Medulla oblongata (tissue), 1 donor: ENCODE results near the gene KCNA2.

Experiments
- DNase-seq: peaks from one replicate; pipeline ENCODE4 v3.0.0-alpha.2; 2015; ENCODE audit errors: extremely low spot score

The KCNA2 gene

GRCh38 chr1:110605901-110606656 is at the start of gene KCNA2:
Gene KCNA2, minus strand, starts transcription at chr1:110606358. Its CDS starts 1,576 bp downstream, at chr1:110604782.
- DNase-seq, result peak; percentile 78

DNA sequence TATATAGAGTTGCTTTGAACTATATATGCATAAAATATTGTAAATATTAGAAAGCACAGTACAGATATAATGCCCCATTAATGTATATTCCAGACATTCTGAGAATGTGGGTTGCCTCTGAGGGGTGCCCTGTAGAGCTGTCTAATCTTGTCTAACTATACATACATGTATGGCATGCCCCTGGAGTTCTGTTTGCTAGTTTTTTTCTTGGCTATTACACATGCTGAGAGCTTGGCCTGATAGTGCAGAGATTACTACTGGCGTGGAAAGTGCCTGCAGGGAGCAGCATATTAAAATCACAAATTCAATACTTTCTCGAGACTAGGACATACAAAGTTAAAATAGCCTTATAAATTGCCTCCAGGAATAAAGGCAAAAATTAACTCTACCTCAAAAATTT is 44.5 kb upstream of the KCNA2 start:
- no peak for DNase-seq

GRCh38 chr1:110648417-110648816 is 42.3 kb upstream of the KCNA2 start:
- no peak for DNase-seq

DNA sequence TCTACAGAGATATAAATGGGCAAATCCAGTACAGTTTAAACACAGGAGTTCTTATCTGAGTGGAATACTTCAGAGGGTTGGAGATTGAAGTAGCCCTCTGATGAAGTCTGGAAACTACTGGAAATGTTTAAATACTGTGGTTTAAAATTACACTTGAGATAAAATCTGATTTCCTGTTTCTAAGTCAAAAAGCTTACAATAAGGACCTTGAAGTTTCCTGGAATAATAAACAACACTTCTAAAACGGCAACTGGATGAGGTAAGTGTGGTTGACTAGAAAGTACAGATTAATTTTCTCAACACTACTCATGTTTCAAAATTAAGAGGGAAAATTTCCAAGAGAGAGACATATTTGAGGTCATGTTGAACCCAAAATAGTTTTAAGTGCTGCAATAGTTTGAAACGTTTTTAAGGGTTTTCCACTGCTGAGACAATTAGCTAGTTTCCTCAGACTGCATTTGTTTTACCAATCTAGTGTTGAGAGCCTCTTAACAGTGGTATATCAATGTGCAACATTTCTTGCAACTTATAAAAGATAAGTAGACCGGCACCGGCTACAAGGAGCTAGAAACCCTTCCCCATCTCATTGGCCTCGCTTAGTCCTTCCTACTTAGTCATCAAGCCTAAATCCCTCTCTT is 41.2 kb upstream of the KCNA2 start:
- no peak for DNase-seq

DNA sequence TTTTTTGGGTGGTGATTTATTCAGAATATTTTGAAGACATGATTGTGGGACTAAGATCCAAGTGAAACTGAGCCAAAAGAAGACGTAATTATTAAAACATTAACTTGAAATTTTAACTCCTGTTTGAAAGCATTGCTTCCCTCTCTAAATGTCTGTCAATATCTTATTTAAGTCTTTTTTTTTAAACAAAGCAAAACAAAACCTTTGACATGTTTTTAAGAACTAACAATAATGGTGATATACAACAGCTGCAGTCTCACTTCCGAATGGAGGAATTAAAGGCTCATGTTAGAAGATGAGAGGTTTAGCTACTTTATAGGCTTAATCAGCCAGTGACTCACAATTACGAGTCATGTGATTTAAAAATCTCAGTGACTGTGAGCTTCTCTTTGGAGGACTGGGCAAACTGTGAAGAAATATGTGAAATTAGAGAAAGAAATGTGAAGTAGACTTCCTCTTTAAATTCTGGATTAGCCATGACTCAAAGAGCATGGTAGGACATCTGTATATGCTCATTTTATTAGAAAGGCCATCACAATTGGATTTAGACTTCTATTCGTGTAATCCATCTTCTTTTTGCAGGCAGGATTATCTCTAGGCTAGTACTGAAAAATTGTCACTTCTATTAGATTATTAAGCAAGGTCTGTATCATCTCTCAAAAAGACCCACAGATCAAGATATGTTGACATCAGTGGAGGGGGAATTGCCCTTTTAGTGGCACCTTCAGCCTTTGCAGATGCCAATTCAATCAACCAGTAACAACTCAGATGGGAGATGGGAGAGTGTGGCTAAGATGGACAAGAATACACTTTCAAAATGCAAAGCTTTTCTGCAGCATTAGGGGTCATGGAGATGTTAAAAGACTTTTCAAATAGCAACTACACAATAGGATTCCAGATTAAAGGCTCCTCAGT is 39.9 kb upstream of the KCNA2 start:
- no peak for DNase-seq

DNA sequence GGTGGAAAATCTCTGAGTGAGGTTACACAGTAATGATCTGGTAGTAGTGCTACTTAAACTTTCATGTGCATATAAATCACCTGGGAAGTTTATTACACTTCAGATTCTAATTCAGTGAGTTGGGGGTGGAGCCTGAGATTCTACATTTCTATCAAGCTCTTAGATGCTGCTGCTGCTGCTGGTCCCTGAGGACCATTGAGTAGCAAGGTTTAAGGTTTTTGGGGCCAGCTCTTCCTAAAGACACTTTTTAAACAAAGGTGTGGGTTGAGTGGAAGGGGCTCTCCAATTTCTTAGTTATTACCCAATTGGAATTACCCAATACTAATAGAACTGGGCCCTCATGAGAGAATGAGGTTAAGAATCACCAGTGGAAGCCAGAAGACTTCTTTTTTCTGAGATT is 39.1 kb upstream of the KCNA2 start:
- DNase-seq, result no peak

GRCh38 chr1:110643879-110644472 is 37.8 kb upstream of the KCNA2 start:
- peak; percentile 57 for DNase-seq

DNA sequence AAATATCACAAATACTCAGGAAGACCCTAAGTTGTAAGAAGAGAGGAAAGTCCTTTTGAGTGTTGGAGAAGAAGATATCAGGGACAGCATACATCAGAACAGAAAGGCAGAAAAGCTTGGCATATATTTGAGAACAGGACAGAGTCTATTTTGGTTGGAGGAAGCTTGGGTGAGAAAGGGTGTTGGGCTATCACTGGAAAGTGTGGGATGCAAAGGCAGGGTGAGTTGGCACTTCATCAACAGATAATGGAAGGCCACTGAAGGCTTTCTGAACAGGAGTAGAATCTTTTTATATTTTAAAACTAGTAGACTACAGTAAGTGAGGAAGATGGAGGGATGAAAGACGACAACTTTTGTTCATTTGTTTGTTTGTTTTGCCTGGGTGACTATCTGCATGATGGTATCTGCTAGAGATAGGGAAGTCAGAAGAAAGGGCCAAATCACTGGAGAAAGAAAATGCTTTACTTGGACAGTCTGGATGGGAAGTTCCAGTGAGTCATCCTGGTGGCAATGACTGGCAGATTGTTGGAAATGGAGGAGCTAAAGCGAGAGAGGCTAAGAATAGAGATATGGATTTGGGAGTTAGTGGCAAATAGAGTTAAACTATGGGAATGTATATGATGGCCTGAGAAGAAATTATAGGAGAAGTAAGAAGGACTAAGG is 33.7 kb upstream of the KCNA2 start:
- DNase-seq, result no peak

DNA sequence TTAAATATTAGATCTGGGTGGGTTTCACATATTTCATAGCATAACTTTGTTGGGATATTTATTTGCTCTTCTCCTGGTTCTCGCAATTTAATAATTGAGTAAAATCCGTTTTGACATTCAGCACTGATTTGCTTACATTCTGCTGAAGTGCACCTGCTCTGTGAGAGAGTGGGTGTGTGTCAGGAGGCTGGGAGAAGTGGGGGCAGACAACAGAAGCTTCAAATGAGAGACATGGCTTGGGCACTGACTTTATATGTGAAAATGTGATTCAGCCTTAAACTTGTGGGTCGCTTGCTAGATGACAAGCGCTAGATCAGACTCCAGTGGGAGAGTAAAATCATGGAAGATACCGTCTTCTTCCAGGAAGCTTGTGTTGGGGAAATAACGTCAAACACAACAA is 32.4 kb upstream of the KCNA2 start:
- DNase-seq, result no peak

DNA sequence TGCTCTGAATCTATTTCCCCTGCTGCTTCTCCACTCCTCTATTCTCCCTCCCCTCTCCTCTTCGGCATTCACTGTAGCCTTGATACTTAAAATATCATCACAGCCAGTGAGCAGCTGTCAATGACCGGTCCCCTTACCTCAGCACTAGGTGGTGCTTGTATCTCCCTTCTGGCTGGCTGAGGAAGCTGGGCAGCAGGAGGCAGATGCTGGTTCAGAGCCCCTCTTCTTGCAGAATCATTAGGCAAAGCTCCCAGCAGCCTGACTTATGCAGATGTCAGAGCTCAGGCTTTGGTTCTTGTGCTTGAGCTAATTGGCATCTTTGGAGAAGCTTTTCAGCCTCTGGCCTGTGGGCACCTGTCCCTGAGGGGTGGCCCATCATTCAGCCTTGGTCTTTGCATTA is 31.9 kb upstream of the KCNA2 start:
- no peak for DNase-seq

- DNase-seq, result no peak
Measured at GRCh38 chr1:110637475-110637874, 31.3 kb upstream of the KCNA2 start.

DNA sequence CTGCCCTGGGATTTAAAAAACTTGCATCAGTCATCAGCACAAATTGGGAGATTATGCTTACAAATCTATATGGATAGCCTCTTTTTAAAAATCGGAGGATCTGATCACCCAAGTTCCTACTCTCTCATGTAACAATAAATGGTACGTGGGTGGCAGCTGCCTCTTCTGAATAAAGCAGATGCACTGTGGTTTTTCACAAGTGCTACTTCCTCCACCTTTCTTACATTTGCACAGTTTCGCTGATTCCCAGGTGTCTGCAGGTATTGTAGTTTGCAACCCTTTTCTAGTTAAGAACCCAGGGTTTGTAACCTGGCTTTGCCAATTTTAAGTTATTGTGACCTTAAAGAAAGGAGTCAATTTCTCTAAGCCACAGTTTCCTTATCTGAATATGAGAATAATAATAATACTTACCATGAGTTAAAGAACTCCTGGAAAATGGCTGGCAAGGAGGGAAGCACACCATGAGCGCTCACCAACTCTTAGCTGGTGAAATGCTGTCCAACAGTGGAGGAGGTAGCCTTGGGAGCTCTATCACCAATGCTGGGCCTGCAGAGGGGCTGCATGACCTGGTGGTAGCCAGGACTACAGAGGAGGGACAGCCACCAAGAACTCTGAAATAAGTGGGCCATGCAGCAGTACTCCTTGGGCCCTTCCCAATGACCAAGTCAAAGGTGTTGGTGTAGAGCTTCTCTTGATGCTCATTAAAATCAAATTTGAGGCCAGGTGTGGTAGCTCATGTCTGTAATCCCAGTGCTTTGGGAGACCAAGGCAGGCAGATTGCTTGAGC is 30.2 kb upstream of the KCNA2 start:
- no peak for DNase-seq

DNA sequence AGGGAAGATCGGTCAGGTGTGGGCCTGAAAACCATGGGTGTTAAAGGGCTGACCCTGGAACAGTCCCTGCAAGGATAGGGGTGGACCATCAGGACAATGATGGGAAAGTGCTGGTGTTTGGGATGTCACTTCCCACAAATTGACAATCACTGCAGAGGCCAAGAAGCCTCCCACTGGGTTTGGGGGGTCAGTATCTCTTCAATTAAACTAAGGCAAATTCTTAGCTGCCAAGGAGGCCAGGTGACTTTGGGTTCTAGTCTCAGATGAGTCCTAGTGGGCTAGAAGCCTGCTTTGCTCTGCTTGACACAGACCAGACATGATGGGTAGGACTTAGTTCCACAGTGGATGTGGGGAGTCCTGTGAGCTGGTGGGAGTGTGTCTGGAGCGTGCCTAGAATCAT is 29.3 kb upstream of the KCNA2 start:
- no peak for DNase-seq

DNA sequence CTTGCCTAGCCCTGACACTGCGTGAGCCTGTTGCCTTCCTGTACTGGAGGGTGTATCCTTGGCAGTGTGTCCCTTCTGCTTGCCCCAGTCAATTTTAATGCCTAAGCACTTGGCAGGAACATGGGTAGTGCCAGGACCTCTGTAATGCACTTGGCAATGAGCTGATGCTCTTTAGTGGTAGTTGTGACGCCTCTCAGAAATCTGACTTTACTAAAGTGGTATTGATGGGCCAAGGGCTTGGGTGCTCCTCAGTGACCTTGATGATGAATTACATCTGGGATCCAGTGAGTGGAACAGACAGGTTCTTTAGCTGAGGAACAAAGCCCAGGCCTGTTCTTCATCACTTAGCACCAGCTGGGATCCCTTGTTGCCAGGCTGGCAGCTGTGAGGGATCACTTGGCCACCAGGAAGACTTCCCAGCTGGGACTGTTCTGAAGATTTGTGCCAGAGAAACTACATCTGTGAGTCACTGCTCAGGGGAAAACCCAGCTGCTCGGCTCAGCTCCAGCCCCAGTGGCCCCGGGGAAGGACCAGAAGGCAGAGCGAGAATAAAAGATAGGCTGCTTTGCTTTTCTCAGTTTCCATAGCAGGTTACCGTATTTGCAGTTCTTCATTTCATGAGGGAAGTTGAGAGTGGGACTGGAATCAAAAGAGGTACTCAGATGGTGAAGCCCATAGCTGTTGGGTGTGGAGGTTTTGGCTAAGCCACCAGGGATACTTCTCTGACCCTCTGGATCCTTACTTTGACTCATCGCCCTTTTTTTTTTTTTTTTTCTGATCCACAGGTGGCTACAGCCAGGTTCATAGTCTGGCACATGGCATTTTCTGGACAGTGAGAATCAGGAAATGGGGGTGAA is 28.5 kb upstream of the KCNA2 start:
- DNase-seq, result peak; percentile 81

DNA sequence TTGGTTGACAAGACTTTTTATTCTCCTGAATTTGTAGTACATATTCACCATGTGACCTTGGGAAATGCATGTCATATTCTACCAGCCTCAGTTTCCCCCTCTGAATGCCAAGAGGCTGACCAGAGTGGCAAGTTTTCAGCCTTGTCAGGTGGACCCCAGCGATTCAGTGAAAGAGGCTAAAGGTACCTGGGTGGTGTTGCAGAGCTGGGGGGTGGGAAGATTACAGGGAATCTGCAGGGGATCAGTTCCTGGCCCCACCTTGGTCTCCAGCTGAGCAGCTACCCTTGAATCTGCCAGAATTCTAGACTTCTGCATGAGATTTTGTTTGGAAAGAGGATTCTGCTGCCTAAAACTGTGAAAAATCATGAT is 27.9 kb upstream of the KCNA2 start:
- no peak for DNase-seq

- no peak for DNase-seq
Measured at GRCh38 chr1:110633646-110634030, 27.5 kb upstream of the KCNA2 start.

DNA sequence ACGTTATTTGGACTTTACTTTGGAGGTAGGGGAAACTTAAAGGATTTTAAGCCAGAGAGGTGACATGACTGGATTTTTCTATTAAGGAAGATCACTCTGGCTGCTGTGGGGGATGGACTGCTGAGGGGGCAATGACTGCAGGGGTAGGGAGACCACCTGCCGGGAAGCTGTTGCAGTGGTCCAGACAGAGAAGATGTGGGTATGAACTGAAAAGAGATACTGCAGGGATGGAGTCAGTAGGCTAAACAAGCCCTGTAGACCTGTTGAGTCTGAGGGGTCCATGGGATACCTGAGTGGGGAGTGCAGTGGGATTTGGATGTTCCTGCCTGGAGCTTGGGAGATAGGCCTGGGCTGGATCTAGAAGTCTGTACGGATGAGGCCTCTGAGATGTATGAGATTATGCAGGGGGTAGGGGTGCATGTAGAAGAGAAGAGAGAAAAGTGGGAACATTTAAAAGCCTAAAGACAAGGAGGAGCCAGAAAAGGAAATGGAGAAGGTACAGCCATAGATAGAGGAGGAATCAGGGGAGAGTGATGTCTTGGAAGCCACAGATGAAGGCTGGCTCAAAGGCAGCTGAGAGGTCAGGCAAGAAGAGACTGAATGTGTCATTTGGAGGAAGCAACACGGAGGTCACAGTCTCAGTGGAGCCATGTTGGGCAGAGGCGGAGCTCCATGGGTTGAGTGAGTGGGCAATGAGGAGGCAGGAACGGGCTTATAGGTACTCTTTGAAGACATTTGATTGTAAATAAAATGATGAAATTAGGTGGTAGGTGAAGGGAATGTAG is 25.9 kb upstream of the KCNA2 start:
- DNase-seq, result no peak

DNA sequence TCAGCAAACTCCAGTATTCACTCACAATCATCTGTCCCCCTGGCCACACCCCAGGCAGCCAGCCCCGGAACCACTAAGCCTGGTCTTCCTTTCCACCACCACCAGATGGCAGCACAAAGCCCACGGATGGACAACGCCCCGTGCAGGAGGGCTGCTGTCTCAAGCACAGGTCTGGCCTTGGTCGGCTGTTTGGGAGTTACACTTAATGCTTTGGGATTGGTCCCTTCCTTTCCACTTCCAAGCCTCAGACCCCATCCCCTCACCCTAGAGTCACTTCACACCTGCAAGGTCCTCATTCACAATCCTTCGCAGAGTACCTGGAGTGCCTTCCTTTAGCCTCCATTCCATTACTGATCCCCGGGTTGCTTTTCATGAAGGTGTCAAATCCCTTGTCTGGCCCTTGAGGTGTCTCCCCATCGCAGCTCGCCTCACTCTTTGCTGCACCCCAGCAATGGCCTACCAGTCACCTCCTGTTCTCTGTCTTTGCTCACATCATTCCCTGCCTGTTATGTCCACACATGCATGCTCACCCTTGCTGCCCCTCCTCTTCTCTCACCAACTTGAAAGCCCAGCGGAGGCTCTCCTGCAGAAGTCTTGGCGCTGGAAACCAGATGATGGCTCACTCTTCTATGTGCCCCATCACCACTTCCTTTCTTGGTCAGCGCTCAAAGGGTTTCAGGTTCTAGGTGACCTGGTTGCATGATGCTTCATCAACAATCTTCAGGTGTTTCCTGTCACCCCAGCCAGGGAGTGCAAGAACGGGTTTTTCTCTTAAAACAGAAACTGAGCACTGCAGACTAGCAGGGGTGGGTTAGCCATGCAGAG is 24.9 kb upstream of the KCNA2 start:
- DNase-seq, result peak; percentile 81
